ENCODE data around the gene ALPK3. TPM values are rescaled to one million over a fixed set of nuclear protein-coding genes. Genes with fewer than 3 reads are reported as not detected.

Gene ALPK3
- total and polyA plus RNA-seq, 2 experiments from 2014 or later, result 3.7 to 29.7 TPM

- Mint-ChIP-seq H3K27me3 (ENCODE audit: insufficient read depth, low read depth, poor library complexity) (peaks cover 6% of the 10 kb centered on the region), H3K4me1 (peaks cover 10% of the 10 kb centered on the region), H3K27ac (no peak overlapping the region), H3K9me3 (no peaks in the 10 kb centered on the region; the same call in 2 of the 3 replicates), H3K4me3 (no peak overlapping the region; the same call in 2 of the 3 replicates), H3K36me3 (ENCODE audit: low read depth) (no peaks in the 10 kb centered on the region)
- ATAC-seq (peak; percentile 68), DNase-seq (ENCODE audit: low spot score) (peak; percentile 34)
- Histone ChIP-seq H3K9me2 (ENCODE audit: insufficient read depth) (no peaks in the 10 kb centered on the region), H3F3A (replicated peaks; ENCODE audit: low read depth) (no peaks in the 10 kb centered on the region), H3K4me1 (ENCODE audit: insufficient read depth) (no peaks in the 10 kb centered on the region), H2AFZ (peak overlapping the region; percentile 93; the same call in 1 of the 2 replicates), H3K27ac (ENCODE audit: low read depth) (no peak overlapping the region), H3K79me2 (replicated peaks; ENCODE audit: insufficient read depth) (no peaks in the 10 kb centered on the region), H3K36me3 (ENCODE audit: insufficient read depth) (no peaks in the 10 kb centered on the region), H3K4me2 (no peak overlapping the region), H3K27me3 (ENCODE audit: insufficient read depth) (no peaks in the 10 kb centered on the region), H4K20me1 (replicated peaks; ENCODE audit: insufficient read depth) (no peaks in the 10 kb centered on the region), H3K4me3 (no peak overlapping the region)
- TF ChIP-seq, protein P1, sequence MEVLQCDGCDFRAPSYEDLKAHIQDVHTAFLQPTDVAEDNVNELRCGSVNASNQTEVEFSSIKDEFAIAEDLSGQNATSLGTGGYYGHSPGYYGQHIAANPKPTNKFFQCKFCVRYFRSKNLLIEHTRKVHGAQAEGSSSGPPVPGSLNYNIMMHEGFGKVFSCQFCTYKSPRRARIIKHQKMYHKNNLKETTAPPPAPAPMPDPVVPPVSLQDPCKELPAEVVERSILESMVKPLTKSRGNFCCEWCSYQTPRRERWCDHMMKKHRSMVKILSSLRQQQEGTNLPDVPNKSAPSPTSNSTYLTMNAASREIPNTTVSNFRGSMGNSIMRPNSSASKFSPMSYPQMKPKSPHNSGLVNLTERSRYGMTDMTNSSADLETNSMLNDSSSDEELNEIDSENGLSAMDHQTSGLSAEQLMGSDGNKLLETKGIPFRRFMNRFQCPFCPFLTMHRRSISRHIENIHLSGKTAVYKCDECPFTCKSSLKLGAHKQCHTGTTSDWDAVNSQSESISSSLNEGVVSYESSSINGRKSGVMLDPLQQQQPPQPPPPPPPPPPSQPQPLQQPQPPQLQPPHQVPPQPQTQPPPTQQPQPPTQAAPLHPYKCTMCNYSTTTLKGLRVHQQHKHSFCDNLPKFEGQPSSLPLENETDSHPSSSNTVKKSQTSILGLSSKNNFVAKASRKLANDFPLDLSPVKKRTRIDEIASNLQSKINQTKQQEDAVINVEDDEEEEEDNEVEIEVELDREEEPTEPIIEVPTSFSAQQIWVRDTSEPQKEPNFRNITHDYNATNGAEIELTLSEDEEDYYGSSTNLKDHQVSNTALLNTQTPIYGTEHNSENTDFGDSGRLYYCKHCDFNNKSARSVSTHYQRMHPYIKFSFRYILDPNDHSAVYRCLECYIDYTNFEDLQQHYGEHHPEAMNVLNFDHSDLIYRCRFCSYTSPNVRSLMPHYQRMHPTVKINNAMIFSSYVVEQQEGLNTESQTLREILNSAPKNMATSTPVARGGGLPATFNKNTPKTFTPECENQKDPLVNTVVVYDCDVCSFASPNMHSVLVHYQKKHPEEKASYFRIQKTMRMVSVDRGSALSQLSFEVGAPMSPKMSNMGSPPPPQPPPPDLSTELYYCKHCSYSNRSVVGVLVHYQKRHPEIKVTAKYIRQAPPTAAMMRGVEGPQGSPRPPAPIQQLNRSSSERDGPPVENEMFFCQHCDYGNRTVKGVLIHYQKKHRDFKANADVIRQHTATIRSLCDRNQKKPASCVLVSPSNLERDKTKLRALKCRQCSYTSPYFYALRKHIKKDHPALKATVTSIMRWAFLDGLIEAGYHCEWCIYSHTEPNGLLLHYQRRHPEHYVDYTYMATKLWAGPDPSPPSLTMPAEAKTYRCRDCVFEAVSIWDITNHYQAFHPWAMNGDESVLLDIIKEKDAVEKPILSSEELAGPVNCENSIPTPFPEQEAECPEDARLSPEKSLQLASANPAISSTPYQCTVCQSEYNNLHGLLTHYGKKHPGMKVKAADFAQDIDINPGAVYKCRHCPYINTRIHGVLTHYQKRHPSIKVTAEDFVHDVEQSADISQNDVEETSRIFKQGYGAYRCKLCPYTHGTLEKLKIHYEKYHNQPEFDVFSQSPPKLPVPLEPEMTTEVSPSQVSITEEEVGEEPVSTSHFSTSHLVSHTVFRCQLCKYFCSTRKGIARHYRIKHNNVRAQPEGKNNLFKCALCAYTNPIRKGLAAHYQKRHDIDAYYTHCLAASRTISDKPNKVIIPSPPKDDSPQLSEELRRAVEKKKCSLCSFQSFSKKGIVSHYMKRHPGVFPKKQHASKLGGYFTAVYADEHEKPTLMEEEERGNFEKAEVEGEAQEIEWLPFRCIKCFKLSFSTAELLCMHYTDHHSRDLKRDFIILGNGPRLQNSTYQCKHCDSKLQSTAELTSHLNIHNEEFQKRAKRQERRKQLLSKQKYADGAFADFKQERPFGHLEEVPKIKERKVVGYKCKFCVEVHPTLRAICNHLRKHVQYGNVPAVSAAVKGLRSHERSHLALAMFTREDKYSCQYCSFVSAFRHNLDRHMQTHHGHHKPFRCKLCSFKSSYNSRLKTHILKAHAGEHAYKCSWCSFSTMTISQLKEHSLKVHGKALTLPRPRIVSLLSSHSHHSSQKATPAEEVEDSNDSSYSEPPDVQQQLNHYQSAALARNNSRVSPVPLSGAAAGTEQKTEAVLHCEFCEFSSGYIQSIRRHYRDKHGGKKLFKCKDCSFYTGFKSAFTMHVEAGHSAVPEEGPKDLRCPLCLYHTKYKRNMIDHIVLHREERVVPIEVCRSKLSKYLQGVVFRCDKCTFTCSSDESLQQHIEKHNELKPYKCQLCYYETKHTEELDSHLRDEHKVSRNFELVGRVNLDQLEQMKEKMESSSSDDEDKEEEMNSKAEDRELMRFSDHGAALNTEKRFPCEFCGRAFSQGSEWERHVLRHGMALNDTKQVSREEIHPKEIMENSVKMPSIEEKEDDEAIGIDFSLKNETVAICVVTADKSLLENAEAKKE (CRISPR knock-in tag; IDR thresholded peaks at IDR 0.05), result no peak
- TF ChIP-seq ZNF331 (CRISPR knock-in tag; IDR thresholded peaks at IDR 0.05; ENCODE audit: low read depth) (no peak), POLR2AphosphoS5 (IDR thresholded peaks at IDR 0.05; ENCODE audit: low read depth) (no peak), EZH2phosphoT487 (IDR thresholded peaks at IDR 0.05; ENCODE audit: unreplicated experiment) (no peak), NANOG (IDR thresholded peaks at IDR 0.05; ENCODE audit: borderline replicate concordance) (no peak), ZNF114 (CRISPR knock-in tag; IDR thresholded peaks at IDR 0.05) (no peak), EZH2 (IDR thresholded peaks at IDR 0.05; ENCODE audit: low read depth, unreplicated experiment) (no peak), STAT1 (IDR thresholded peaks at IDR 0.05; ENCODE audit: unreplicated experiment) (no peak), CTCF (conservative IDR thresholded peaks at IDR 0.05; ENCODE audit: low read depth in 2 of 2) (no peak), JUNB (IDR thresholded peaks at IDR 0.05; ENCODE audit: unreplicated experiment) (no peak), CREB1 (CRISPR knock-in tag; IDR thresholded peaks at IDR 0.05; ENCODE audit: low read depth) (no peak), REST (IDR thresholded peaks at IDR 0.05; ENCODE audit: unreplicated experiment) (no peak)
- TF ChIP-seq, protein P2, sequence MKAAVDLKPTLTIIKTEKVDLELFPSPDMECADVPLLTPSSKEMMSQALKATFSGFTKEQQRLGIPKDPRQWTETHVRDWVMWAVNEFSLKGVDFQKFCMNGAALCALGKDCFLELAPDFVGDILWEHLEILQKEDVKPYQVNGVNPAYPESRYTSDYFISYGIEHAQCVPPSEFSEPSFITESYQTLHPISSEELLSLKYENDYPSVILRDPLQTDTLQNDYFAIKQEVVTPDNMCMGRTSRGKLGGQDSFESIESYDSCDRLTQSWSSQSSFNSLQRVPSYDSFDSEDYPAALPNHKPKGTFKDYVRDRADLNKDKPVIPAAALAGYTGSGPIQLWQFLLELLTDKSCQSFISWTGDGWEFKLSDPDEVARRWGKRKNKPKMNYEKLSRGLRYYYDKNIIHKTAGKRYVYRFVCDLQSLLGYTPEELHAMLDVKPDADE (IDR thresholded peaks at IDR 0.05), result no peak
These were observed 91.9 kb downstream of the ALPK3 start for GRCh38 chr15:84909029-84909428.

All from GM23338 (cell line).